Activated CD8-positive, alpha-beta T cell treated with anti-CD3 and anti-CD28 coated beads for 36 hours (primary cell): ENCODE measurements around the gene PDE2A. TPM values are rescaled to one million over a fixed set of nuclear protein-coding genes. Genes with fewer than 3 reads are reported as not detected.

Source experiments
- ATAC-seq: fragments of 200-7000 bp; cut with Tn5 transposase; one replicate; pipeline ENCODE4 v1.10.0; 2021; ENCODE audit warnings: mild to moderate bottlenecking, moderate library complexity
- CTCF ChIA-PET: fragments of 350-600 bp; sonication (Branson Sonifier 250); formaldehyde crosslinking; loops from one replicate; lab custom pipeline; 2021; ENCODE audit warnings: antibody characterized with exemption; lab: Charles Lee
- POLR2A ChIA-PET: fragments of 350-600 bp; sonication (Branson Sonifier 250); formaldehyde crosslinking; loops from one replicate; lab custom pipeline; 2021; ENCODE audit warnings: antibody characterized with exemption; lab: Charles Lee
- DNase-seq: peaks from one replicate; pipeline ENCODE4 v3.0.0-alpha.2; 2020
- H3K27ac Mint-ChIP-seq: one replicate; pipeline ENCODE4 v1.8.0; 2021; ENCODE audit warnings: mild to moderate bottlenecking, mixed read lengths
- H3K27me3 Mint-ChIP-seq: one replicate; pipeline ENCODE4 v1.8.0; 2021; ENCODE audit warnings: mixed read lengths
- H3K36me3 Mint-ChIP-seq: one replicate; pipeline ENCODE4 v1.8.0; 2021; ENCODE audit warnings: low read depth, mixed read lengths
- H3K4me1 Mint-ChIP-seq: one replicate; pipeline ENCODE4 v1.8.0; 2021; ENCODE audit warnings: low read depth, mixed read lengths
- H3K4me3 Mint-ChIP-seq: one replicate; pipeline ENCODE4 v1.8.0; 2021; ENCODE audit warnings: mild to moderate bottlenecking, moderate library complexity, mixed read lengths
- H3K9me3 Mint-ChIP-seq: one replicate; pipeline ENCODE4 v1.8.0; 2021; ENCODE audit warnings: mixed read lengths
- intact Hi-C: fragments of 100-400 bp; cut with micrococcal nuclease; formaldehyde crosslinking; loops from one replicate; pipeline ENCODE4 v1.10.0; 2022
- total RNA-seq, 2 experiments: library from RNA; stranded (reverse); gene quantifications; one replicate each; pipeline ENCODE4 v1.2.3, GENCODE V29; 2021
- TF ChIP-seq, protein P1 (sequence below): fragments of 200-600 bp; IDR thresholded peaks from one replicate; pipeline ENCODE4 v1.8.0; 2022; ENCODE audit warnings: antibody characterized with exemption, mild to moderate bottlenecking

The PDE2A gene
- total RNA-seq, 2 experiments from 2014 or later = 0.14 to 0.72 TPM

DNA sequence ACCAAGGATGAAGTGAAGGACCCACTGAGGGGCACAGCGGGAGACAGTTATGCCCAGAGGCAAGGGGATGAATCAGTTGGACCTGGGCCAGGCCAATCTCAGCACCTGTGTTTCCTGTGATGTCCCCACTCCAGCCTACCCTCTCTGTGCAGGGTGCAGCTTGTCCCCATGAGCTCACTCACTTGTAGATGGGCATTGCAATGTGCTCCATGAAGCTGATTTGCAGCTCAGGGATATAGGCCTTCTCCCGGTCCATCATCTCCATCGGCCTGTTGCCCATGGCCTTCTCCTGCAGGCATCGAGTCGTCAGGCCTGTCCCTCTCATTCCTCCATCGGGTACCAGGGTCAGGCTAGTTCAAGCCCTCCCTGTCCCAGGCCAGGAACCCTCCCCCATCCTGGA lies 96.2 kb downstream of the PDE2A start:
- ChIA-PET CTCF (interaction anchor here (0.9 to 1.6 kb wide), 4 partner anchors 9 to 107 kb away, joined by 3 to 5 read pairs (median 5); no protein-coding TSS in a partner anchor), POLR2A (no interaction called here)
- ATAC-seq (no peak), DNase-seq (no peak)
- no peak overlapping the region for H3K4me3 Mint-ChIP-seq
- no peak overlapping the region for H3K27ac Mint-ChIP-seq
- peaks cover 8% of the 10 kb centered on the region for H3K27me3 Mint-ChIP-seq
- no peaks in the 10 kb centered on the region for H3K9me3 Mint-ChIP-seq
- H3K4me1 Mint-ChIP-seq = no peaks in the 10 kb centered on the region
- intact Hi-C loops = no loop called here
- TF ChIP-seq, protein P1, sequence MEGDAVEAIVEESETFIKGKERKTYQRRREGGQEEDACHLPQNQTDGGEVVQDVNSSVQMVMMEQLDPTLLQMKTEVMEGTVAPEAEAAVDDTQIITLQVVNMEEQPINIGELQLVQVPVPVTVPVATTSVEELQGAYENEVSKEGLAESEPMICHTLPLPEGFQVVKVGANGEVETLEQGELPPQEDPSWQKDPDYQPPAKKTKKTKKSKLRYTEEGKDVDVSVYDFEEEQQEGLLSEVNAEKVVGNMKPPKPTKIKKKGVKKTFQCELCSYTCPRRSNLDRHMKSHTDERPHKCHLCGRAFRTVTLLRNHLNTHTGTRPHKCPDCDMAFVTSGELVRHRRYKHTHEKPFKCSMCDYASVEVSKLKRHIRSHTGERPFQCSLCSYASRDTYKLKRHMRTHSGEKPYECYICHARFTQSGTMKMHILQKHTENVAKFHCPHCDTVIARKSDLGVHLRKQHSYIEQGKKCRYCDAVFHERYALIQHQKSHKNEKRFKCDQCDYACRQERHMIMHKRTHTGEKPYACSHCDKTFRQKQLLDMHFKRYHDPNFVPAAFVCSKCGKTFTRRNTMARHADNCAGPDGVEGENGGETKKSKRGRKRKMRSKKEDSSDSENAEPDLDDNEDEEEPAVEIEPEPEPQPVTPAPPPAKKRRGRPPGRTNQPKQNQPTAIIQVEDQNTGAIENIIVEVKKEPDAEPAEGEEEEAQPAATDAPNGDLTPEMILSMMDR = no peak
- H3K36me3 Mint-ChIP-seq = no peaks in the 10 kb centered on the region

DNA sequence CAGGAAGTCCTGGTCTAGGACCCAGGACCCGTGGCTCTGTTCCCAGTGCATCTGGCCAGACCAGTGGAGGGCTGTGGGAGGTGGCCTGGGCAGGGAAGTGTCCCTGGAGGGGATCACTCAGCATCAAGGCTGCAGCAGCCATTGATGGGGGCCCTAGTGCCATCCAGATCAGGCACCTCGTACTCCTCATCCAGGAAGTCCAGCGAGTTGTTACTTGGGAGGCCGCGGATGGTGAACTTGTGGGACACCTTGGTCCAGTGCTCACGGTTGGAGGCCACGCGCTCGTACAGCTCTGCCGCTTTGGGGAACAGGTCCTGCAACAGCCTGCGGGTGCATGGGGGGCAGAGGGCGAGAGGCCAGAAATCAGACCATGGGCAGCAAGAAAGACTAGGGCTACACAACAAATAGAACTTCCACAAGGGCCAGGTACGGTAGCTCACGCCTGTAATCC lies 96.9 kb downstream of the PDE2A start:
- CTCF ChIA-PET = interaction anchor here (0.8 to 0.9 kb wide), 2 partner anchors 105 to 107 kb away, joined by 3 read pairs; no protein-coding TSS in a partner anchor
- Mint-ChIP-seq H3K36me3 (no peaks in the 10 kb centered on the region), H3K27me3 (peaks cover 10% of the 10 kb centered on the region), H3K9me3 (no peaks in the 10 kb centered on the region), H3K4me1 (no peaks in the 10 kb centered on the region), H3K27ac (no peak overlapping the region), H3K4me3 (no peak overlapping the region)
- intact Hi-C loops = no loop called here
- TF ChIP-seq, protein P1 = no peak
- DNase-seq (no peak), ATAC-seq (no peak)
- POLR2A ChIA-PET = no interaction called here

DNA sequence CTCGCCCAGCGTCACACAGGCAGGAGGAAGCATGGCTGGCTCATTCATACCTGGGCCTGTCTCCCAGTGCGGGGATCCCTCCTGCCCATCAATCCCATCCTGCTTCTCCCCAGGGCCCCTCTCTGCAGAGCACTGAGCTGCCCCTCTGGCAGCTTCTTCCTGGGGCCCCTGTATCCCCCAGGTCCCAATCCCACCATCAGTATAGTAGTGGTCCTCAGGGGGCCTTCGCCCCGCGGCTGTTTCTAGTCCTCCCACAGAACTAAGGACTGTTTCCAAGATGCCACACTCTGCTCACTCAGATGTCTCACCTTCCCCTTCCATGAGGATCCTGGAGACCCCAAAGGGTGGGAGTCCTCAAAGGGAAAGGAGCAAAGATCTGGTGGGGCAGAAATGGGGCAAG lies 97.6 kb downstream of the PDE2A start:
- TF ChIP-seq, protein P1 = no peak
- Mint-ChIP-seq H3K36me3 (no peaks in the 10 kb centered on the region), H3K27me3 (peaks cover 12% of the 10 kb centered on the region), H3K9me3 (no peaks in the 10 kb centered on the region), H3K4me1 (no peaks in the 10 kb centered on the region), H3K4me3 (no peak overlapping the region), H3K27ac (no peak overlapping the region)
- intact Hi-C loops = no loop called here
- ChIA-PET POLR2A (no interaction called here), CTCF (interaction anchor here (0.8 kb wide), 1 partner anchor 107 kb away, joined by 3 read pairs; no protein-coding TSS in a partner anchor)
- DNase-seq = no peak
- ATAC-seq = no peak

DNA sequence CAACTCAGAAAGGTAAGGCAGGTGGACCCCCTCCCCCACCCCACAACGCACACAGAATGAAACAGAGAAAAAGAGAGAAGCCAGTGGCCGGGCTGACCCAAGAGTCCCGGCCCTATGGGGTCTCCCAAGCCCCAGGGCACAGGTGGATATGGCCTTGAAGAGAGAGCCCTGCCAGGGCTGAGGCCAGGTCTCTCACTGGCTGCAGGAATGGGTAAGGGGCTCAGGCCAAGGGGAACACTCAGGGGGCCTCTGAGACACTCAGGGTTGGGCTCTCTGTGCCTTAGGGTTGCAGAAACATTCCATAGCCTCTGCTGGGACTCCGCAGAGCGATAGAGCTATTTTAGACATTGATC lies 98.0 kb downstream of the PDE2A start:
- POLR2A ChIA-PET = no interaction called here
- ATAC-seq = no peak
- no peaks in the 10 kb centered on the region for H3K9me3 Mint-ChIP-seq

DNA sequence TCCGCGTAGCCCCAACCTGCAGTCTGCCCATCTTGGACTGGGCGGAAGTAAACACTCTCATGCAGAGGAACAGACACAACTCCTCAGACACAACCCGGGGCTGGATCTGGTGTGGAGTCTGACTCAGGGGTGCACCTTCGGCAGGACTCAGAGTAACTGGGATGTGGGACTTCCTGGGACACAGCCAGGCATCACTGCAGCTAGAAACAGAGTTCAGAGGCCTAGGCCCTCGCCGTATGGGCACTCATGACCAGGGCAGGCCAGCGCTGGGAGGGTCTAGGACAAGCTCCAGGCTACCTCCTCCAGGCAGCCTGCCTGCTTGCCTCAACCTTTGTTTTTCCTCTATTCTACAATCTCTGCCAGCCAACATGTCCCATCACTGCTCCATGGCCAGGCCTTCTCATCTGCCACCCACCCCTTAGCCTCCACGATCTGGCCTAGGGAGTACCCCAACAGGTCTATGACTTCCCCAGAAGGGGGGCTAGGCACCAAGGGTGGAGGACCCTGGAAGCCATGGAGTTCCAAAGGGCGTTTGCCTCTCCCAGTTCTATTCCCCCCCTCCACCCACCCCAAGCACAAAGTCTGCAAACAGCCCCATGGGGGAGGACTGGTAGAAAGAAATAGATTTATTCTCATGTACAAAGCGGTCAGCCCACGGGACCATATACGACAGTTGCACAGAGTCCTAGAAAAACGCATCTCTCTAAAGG lies 98.5 kb downstream of the PDE2A start:
- CTCF ChIA-PET = interaction anchor here (0.8 to 0.9 kb wide), 2 partner anchors 104 to 108 kb away, joined by 3 to 5 read pairs; no protein-coding TSS in a partner anchor
- DNase-seq = no peak
- POLR2A ChIA-PET = no interaction called here
- no peak for ATAC-seq
- no peaks in the 10 kb centered on the region for H3K9me3 Mint-ChIP-seq
- TF ChIP-seq, protein P1 = no peak
- H3K4me3 Mint-ChIP-seq = no peak overlapping the region
- no peak overlapping the region for H3K27ac Mint-ChIP-seq
- H3K36me3 Mint-ChIP-seq = no peaks in the 10 kb centered on the region
- H3K4me1 Mint-ChIP-seq = no peaks in the 10 kb centered on the region
- intact Hi-C loops = no loop called here
- peaks cover 12% of the 10 kb centered on the region for H3K27me3 Mint-ChIP-seq

More for the DNA sequence above, 98.0 kb downstream of the PDE2A start:
- Mint-ChIP-seq H3K27ac (no peak overlapping the region), H3K36me3 (no peaks in the 10 kb centered on the region), H3K4me3 (no peak overlapping the region), H3K27me3 (peaks cover 12% of the 10 kb centered on the region), H3K4me1 (no peaks in the 10 kb centered on the region)
- TF ChIP-seq, protein P1 = no peak
- intact Hi-C loops = no loop called here
- CTCF ChIA-PET = no interaction called here
- no peak for DNase-seq
